ENCODE data around the gene DIO1. TPM values are rescaled to one million over a fixed set of nuclear protein-coding genes. Genes with fewer than 3 reads are reported as not detected.

Gene DIO1
- total RNA-seq, 4 donors from 2014 or later: 2.1 TPM; not detected in 3

- no peak for DNase-seq
- Histone ChIP-seq H3K4me3 (no peak overlapping the region), H3K27me3 (no peaks in the 10 kb centered on the region), H3K36me3 (no peaks in the 10 kb centered on the region), H3K4me1 (no peaks in the 10 kb centered on the region), H3K9me3 (no peaks in the 10 kb centered on the region), H3K27ac (no peak overlapping the region)
- intact Hi-C loops (cut with DNase I; ENCODE audit: low total_unique reads): no loop called here
- TF ChIP-seq POLR2A (IDR thresholded peaks at IDR 0.05) (no peak), CTCF (IDR thresholded peaks at IDR 0.05) (no peak)
Measured at GRCh38 chr1:53891018-53891417, 3.0 kb upstream of the DIO1 start.

GRCh38 chr1:53891678-53892077 is 2.3 kb upstream of the DIO1 start:
- intact Hi-C loops (cut with DNase I; ENCODE audit: low total_unique reads): no loop called here

GRCh38 chr1:53892911-53893310 is 1.1 kb upstream of the DIO1 start:
- Histone ChIP-seq H3K9me3 (no peaks in the 10 kb centered on the region), H3K4me3 (no peak overlapping the region), H3K27me3 (no peaks in the 10 kb centered on the region), H3K4me1 (no peaks in the 10 kb centered on the region), H3K27ac (no peak overlapping the region), H3K36me3 (no peaks in the 10 kb centered on the region)
- no peak for DNase-seq
- intact Hi-C loops (cut with DNase I; ENCODE audit: low total_unique reads): no loop called here
- no peak for TF ChIP-seq POLR2A (IDR thresholded peaks at IDR 0.05)
- no peak for TF ChIP-seq CTCF (IDR thresholded peaks at IDR 0.05)

More at GRCh38 chr1:53891678-53892077, 2.3 kb upstream of the DIO1 start:
- Histone ChIP-seq H3K4me3 (no peak overlapping the region), H3K27ac (no peak overlapping the region), H3K36me3 (no peaks in the 10 kb centered on the region), H3K27me3 (no peaks in the 10 kb centered on the region), H3K4me1 (no peaks in the 10 kb centered on the region), H3K9me3 (no peaks in the 10 kb centered on the region)
- DNase-seq: no peak
- TF ChIP-seq CTCF (IDR thresholded peaks at IDR 0.05): no peak
- no peak for TF ChIP-seq POLR2A (IDR thresholded peaks at IDR 0.05)

- Histone ChIP-seq H3K4me1 (no peaks in the 10 kb centered on the region), H3K36me3 (no peaks in the 10 kb centered on the region), H3K27ac (no peak overlapping the region), H3K27me3 (no peaks in the 10 kb centered on the region), H3K4me3 (no peak overlapping the region), H3K9me3 (no peaks in the 10 kb centered on the region)
- TF ChIP-seq CTCF (IDR thresholded peaks at IDR 0.05): no peak
- TF ChIP-seq POLR2A (IDR thresholded peaks at IDR 0.05): no peak
- intact Hi-C loops (cut with DNase I; ENCODE audit: low total_unique reads): no loop called here
- DNase-seq: no peak
Measured at GRCh38 chr1:53894644-53895043, 657 bp downstream of the DIO1 start.

- TF ChIP-seq CTCF (IDR thresholded peaks at IDR 0.05) (no peak), POLR2A (IDR thresholded peaks at IDR 0.05) (no peak)
- Histone ChIP-seq H3K4me1 (no peaks in the 10 kb centered on the region), H3K9me3 (no peaks in the 10 kb centered on the region), H3K27ac (no peak overlapping the region), H3K4me3 (no peak overlapping the region), H3K27me3 (no peaks in the 10 kb centered on the region), H3K36me3 (no peaks in the 10 kb centered on the region)
- DNase-seq: no peak
- intact Hi-C loops (cut with DNase I; ENCODE audit: low total_unique reads): no loop called here
Measured at GRCh38 chr1:53895421-53895820, 1.4 kb downstream of the DIO1 start.
